WI38 (cell line): ENCODE results near the gene IQGAP2.

Source experiments
- H3K4me3 ChIP-seq: 2 replicates; pipeline ENCODE4 v1.5.1; 2011; ENCODE audit warnings: low read depth, mild to moderate bottlenecking, control low read depth, low read length
- TF ChIP-seq, protein P1 (sequence below): IDR thresholded peaks from 2 replicates; pipeline ENCODE4 v1.5.1; 2012; ENCODE audit warnings: low read depth, mild to moderate bottlenecking, control low read depth, low read length

Gene IQGAP2

DNA sequence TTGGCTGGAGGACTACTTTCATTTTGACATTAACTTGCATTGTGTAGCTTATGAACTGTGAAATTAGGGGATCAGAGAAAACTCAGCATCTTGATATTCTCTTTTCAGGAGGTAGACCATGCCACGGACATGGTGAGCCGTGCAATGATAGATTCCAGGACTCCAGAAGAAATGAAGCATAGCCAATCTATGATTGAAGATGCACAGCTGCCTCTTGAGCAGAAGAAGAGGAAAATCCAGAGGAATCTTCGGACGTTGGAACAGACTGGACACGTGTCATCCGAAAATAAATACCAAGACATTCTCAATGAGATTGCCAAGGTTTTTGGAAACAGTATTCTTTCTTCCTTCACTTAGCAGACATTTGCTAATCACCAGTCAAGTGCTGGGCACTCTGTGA, 292.3 kb downstream of the IQGAP2 start:
- TF ChIP-seq, protein P1, sequence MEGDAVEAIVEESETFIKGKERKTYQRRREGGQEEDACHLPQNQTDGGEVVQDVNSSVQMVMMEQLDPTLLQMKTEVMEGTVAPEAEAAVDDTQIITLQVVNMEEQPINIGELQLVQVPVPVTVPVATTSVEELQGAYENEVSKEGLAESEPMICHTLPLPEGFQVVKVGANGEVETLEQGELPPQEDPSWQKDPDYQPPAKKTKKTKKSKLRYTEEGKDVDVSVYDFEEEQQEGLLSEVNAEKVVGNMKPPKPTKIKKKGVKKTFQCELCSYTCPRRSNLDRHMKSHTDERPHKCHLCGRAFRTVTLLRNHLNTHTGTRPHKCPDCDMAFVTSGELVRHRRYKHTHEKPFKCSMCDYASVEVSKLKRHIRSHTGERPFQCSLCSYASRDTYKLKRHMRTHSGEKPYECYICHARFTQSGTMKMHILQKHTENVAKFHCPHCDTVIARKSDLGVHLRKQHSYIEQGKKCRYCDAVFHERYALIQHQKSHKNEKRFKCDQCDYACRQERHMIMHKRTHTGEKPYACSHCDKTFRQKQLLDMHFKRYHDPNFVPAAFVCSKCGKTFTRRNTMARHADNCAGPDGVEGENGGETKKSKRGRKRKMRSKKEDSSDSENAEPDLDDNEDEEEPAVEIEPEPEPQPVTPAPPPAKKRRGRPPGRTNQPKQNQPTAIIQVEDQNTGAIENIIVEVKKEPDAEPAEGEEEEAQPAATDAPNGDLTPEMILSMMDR: no peak
- H3K4me3 ChIP-seq: no peak overlapping the region

DNA sequence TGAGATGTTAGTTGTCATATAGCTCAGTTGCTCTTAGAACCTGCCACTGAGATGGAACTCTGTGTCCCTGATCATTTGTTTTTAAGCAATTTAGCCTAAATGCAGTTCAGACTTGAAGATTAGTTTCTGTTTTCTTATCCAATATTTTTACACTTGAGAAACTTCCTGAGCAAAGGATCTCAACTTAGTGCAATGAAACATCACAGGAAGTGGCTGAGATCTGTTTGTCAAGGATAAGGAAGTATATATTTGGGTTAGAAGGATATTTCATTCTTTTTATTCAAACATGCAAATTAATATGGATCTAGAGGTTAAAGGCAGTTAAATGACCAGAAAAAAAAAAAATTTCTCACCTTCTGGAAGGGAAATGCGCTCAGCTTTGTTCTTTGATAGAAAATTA, 293.2 kb downstream of the IQGAP2 start:
- TF ChIP-seq, protein P1: no peak
- H3K4me3 ChIP-seq: no peak overlapping the region

DNA sequence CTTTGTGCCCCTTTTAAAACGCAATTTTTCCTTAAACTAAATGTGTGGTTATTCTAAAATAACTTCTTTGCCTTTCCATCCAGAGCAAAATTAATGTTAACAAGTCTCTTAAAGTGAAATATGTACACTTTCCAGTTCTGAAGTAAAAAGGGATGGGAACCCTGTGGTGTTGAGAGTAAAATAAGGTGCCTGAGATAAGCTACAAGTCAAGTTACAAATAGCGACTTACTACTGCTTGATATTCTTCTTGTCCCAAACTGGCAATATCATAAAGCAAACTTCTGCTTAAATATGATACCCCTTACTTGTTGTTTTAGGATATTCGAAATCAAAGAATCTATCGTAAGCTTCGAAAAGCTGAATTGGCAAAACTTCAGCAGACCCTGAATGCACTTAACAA, 294.6 kb downstream of the IQGAP2 start:
- TF ChIP-seq, protein P1: no peak
- H3K4me3 ChIP-seq: no peak overlapping the region

DNA sequence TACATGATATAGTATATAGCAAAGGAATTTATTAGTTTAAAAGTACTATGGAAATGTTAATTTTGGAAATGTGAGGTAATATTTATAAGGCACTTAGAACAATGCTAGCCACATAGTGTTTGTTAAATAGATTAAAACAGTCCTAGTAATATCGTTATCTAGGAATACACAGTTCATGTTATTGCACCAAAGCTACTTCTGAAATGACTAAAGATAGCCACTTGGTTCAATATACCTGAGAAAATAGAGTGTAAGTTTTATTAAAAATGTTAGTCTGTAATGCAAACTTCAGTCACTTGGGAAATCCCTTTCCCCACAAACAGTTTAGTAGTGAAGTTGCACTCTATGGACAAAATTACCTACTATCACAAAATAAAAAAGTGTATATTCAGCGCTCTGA, 297.5 kb downstream of the IQGAP2 start:
- TF ChIP-seq, protein P1: no peak

DNA sequence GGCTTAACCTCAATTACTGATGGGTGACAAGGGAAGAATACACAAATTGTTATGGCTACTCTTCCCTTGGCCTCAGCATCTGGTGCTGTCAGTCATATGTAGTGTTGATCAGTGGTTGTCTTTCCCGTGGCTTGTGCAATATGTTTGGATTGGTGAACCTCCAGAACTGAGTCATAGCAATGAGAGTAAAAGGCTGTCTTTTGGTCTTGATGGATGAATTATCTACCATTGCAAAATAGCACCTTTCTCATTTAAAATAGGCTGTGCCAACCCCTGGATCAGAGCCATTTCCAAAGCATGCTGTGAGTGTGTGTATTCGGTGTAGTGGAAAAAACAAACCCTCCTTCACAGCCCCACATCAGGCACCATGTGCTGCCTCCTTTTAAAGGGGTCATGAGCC, 298.2 kb downstream of the IQGAP2 start:
- TF ChIP-seq, protein P1: no peak

More for the DNA sequence above, 297.5 kb downstream of the IQGAP2 start:
- no peak overlapping the region for H3K4me3 ChIP-seq

DNA sequence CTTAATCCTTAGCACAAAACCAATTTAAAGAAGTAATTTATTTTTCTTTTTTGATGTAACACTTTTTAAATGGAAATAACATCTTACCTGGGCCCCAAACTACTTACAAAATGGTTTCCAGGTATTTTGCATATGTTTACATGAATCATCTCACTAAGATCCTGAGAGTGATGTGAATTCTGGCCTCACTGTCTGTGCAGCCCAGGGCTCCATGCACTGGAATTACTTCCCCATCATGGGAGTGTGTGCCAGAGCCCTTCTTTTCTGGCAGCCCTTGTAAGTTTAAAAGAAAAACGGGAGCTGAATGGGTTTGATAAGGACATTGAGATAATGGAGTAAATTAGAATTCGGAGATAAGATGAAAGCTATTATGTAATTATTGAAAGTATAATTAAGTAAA, 300.6 kb downstream of the IQGAP2 start:
- H3K4me3 ChIP-seq: no peak overlapping the region
- TF ChIP-seq, protein P1: no peak

More for the DNA sequence above, 298.2 kb downstream of the IQGAP2 start:
- no peak overlapping the region for H3K4me3 ChIP-seq

DNA sequence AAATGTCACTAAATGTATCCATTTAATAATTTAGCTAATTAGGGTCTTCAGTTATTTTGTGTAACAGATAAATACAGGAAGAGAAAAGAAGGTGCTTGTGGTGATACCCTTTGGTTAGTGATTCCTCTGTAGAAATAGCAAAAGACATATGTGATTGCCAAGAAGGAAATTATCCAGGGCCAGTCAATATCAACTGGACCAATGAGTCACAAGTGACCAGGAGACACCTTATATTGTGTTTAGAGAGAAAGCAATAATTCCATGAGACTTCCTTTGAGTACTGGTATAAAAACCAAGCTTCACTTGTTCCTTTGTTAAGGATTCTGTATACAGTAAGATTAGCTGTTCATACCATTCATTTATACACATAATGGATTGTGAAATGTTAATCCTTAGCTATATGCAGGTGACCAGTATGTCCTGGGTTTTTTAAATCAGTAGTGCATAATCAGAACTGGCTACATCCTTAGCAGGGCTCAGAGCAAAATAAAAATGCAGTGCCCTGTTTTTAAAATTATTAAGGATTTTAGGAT, 301.1 kb downstream of the IQGAP2 start:
- TF ChIP-seq, protein P1: no peak
- no peak overlapping the region for H3K4me3 ChIP-seq
